Measurements from ENCODE around the gene CNOT4.

The CNOT4 gene

GRCh38 chr7:135509839-135510591 lies at the start of gene CNOT4:
Gene CNOT4 (minus strand): TSS chr7:135510102. CDS start chr7:135438331, 71,771 bp downstream.
- DNase-seq (ENCODE audit: low read depth) = peak; percentile 96

GRCh38 chr7:135558881-135559280 lies 49.0 kb upstream of the CNOT4 start:
- no peak for DNase-seq (ENCODE audit: low read depth)

GRCh38 chr7:135558337-135558767 lies 48.5 kb upstream of the CNOT4 start:
- DNase-seq (ENCODE audit: low read depth) = peak; percentile 37

GRCh38 chr7:135557455-135558336 lies 47.8 kb upstream of the CNOT4 start, which contains the start of gene NUP205:
Gene NUP205 (plus strand): TSS chr7:135557917. CDS start chr7:135557945, 28 bp downstream.
- DNase-seq (ENCODE audit: low read depth) = peak; percentile 48

- no peak for DNase-seq (ENCODE audit: low read depth)
Observed at GRCh38 chr7:135553346-135553745, 43.4 kb upstream of the CNOT4 start.

- no peak for DNase-seq (ENCODE audit: low read depth)
Observed at GRCh38 chr7:135552148-135552547, 42.2 kb upstream of the CNOT4 start.

- no peak for DNase-seq (ENCODE audit: low read depth)
Observed at GRCh38 chr7:135550196-135550595, 40.3 kb upstream of the CNOT4 start.

GRCh38 chr7:135541029-135541428 lies 31.1 kb upstream of the CNOT4 start:
- DNase-seq (ENCODE audit: low read depth) = no peak

GRCh38 chr7:135539629-135540028 lies 29.7 kb upstream of the CNOT4 start:
- DNase-seq (ENCODE audit: low read depth) = no peak

GRCh38 chr7:135538376-135538775 lies 28.5 kb upstream of the CNOT4 start:
- DNase-seq (ENCODE audit: low read depth) = no peak

GRCh38 chr7:135537905-135538304 lies 28.0 kb upstream of the CNOT4 start:
- DNase-seq (ENCODE audit: low read depth) = no peak

- no peak for DNase-seq (ENCODE audit: low read depth)
Observed at GRCh38 chr7:135537453-135537852, 27.6 kb upstream of the CNOT4 start.

GRCh38 chr7:135536150-135536549 lies 26.2 kb upstream of the CNOT4 start:
- DNase-seq (ENCODE audit: low read depth) = no peak

- DNase-seq (ENCODE audit: low read depth) = no peak
Observed at GRCh38 chr7:135527025-135527424, 17.1 kb upstream of the CNOT4 start.

- no peak for DNase-seq (ENCODE audit: low read depth)
Observed at GRCh38 chr7:135525426-135525825, 15.5 kb upstream of the CNOT4 start.

- no peak for DNase-seq (ENCODE audit: low read depth)
Observed at GRCh38 chr7:135523146-135523545, 13.2 kb upstream of the CNOT4 start.

GRCh38 chr7:135522509-135522908 lies 12.6 kb upstream of the CNOT4 start:
- no peak for DNase-seq (ENCODE audit: low read depth)

GRCh38 chr7:135519871-135520270 lies 10.0 kb upstream of the CNOT4 start:
- DNase-seq (ENCODE audit: low read depth) = no peak

GRCh38 chr7:135519233-135519688 lies 9.4 kb upstream of the CNOT4 start:
- no peak for DNase-seq (ENCODE audit: low read depth)

- DNase-seq (ENCODE audit: low read depth) = no peak
Observed at GRCh38 chr7:135518748-135519147, 8.8 kb upstream of the CNOT4 start.

GRCh38 chr7:135517060-135517459 lies 7.2 kb upstream of the CNOT4 start:
- DNase-seq (ENCODE audit: low read depth) = no peak

- DNase-seq (ENCODE audit: low read depth) = no peak
Observed at GRCh38 chr7:135514856-135515255, 5.0 kb upstream of the CNOT4 start.

All from activated T-helper 1 cell treated with Interleukin-2 at 50 U/mL for 16 hours (primary cell).